GM21717 (cell line): ENCODE data around the gene PLSCR3.

Experiments
- ATAC-seq: cut with Tn5 transposase; IDR thresholded peaks from one replicate; pipeline ENCODE4 v1.9.1; 2021; ENCODE audit warnings: mild to moderate bottlenecking, moderate library complexity; ENCODE audit not compliant: unreplicated experiment

PLSCR3 gene

DNA sequence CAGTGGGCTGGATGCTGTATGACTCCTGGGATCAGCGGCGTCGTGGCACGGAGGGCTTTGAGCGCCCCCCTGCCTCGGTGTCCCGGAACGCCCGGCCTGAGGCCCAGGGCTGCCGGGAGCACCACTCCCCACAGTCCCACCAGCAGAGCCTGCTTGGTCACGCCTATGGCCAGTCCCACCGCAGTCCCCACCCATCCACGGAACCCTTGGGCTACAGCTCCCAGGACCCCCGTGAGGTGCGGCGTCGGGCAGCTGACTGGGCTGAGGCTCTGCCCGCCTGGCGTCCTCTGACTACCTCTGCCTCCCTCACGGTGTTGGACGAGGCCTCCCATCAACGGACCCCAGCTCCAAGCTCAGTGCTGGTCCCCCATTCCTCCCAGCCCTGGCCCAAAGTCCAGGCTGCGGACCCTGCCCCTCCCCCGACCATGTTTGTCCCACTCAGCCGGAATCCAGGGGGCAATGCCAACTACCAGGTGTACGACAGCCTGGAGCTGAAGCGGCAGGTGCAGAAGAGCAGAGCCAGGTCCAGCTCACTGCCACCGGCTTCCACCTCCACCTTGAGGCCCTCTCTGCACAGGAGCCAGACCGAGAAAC, 32.7 kb upstream of the PLSCR3 start:
- no peak for ATAC-seq

DNA sequence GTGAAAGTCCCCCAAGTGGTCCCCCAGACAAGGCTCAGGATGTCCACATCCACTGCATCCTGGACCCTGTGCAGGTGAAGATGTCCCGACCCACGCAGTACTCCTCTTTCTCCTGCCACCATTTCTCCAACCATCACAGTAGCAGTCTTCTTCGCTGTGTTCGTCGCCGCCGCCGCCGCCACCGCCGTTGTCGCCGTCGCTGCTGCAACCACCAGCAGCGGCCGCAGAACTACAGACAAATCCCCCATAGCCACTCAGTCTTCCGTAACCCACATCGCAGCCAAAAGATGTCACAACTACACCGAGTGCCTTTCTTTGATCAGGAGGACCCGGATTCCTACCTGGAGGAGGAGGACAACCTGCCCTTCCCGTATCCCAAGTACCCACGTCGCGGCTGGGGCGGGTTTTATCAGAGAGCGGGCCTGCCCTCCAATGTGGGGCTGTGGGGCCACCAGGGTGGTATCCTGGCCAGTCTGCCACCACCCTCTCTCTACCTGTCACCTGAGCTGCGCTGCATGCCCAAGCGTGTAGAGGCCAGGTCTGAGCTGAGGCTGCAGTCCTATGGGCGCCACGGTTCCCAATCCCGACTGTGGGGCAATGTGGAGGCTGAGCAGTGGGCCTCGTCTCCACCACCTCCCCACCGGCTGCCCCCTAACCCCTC, 32.0 kb upstream of the PLSCR3 start:
- ATAC-seq, result no peak

DNA sequence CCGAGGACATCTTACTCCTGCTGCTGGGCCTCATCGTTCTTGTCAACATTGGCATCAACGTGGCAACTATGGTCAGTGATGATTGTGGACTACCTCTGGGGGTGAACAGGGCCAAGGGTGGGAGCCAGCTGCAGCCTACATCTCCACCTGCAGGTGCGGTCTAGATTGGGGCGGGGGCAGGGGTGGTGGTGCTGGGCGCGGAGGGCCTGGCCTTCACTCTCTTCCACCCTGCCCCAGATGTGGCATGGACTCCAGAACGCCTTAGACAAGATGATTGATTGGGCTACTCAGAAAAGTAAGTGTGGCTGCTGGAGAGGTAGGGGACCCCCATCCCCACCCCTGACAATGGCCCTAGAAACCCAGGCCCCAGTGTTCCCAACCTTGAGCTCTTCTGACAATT, 31.4 kb upstream of the PLSCR3 start:
- ATAC-seq, result no peak

DNA sequence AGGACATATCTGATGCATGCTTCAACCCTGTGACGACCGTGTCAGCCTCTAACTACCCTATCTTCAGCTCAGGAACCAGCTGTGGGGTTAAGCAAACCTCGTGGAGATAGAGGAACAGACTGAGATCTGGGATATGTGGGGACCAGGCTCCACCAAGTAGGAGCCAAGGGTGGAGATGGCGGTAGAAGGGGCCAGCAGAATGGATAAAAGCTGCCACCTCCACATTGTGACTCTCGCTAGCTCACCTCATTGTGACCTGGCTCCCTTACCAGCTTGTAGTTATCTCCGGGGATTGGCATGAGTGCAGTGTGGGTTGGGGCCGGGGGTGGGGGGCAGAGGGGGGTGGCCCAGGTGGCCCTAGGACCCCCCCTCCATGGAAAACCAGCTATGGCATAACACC, 31.0 kb upstream of the PLSCR3 start, which contains the start of gene SPEM2:
SPEM2 (plus strand) TSS at position 301 of the 400 bp plus-strand sequence; CDS start at position 374, 73 bp downstream.
- no peak for ATAC-seq

DNA sequence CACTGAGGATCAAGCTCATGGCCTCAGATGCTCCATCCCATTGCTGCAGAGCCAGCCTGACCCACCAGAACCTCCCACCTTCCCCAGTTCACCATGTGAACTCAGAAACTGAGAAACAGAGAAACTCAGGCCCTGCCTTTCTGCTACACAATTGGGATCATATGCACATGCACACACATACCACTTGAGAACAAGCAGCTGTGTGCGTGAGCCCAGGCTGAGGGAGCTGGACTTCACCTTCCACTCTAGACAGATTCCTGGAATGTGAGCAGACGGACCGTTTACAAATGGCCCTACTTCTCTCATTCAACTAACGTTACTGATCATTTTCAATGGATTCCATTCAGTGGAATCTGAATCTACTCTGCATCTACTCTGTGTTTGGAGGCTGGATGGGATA, 29.4 kb upstream of the PLSCR3 start:
- no peak for ATAC-seq

DNA sequence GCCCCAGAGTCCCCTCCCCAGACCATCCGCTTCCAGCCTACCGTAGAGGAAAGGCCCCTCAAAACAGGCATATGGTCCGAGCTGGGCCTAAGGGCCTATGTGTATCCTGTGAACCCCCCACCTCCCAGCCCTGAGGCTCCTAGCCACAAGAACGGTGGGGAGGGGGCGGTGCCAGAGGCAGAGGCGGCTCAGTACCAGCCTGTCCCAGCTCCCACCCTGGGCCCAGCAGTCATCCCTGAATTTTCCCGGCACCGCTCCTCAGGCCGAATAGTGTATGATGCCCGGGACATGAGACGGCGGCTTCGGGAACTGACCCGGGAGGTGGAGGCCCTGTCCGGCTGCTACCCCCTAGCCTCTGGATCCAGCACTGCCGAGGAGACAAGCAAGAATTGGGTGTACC, 26.9 kb upstream of the PLSCR3 start:
- ATAC-seq, result no peak

DNA sequence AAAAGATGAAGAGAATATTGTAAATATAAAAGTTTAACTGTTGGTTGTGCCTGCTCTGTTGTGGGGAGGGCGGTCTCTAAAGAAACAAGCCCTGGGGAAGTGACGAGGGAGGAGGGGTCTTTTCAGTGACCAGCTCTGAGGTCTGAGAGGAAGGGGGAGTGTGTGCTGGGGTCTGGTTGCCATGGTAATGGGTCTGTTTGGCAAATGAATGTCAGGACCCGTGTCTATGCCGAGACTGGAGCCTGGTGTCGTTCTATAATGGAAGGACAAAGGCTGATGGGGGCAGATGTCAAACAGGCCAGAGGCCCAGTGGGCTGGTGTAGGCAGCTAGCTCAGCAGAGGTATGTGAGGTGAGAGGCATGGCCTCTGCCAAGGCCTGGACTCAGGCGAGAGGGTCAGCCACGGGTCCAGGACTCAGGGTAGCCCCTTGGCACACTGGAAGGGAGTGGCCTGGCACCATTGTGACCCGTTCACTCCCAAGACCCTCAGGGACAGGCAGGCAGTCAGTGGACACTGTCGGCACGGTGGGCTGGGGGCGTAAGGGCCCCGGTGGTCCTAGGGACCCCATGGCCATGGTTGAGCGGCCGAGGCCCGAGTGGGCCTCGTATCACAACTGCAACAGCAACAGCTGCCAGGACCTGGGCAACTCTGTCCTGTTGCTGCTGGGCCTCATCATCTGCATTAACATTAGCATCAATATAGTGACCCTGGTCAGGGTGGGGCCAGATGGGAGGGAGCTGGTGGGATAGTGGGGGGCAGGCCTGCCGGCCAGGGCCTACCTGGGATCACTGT, 25.7 kb upstream of the PLSCR3 start, which contains the start of gene SPEM1:
SPEM1 (plus strand) TSS at position 506 of the 792 bp plus-strand sequence; CDS start at position 567, 61 bp downstream.
- no peak for ATAC-seq

DNA sequence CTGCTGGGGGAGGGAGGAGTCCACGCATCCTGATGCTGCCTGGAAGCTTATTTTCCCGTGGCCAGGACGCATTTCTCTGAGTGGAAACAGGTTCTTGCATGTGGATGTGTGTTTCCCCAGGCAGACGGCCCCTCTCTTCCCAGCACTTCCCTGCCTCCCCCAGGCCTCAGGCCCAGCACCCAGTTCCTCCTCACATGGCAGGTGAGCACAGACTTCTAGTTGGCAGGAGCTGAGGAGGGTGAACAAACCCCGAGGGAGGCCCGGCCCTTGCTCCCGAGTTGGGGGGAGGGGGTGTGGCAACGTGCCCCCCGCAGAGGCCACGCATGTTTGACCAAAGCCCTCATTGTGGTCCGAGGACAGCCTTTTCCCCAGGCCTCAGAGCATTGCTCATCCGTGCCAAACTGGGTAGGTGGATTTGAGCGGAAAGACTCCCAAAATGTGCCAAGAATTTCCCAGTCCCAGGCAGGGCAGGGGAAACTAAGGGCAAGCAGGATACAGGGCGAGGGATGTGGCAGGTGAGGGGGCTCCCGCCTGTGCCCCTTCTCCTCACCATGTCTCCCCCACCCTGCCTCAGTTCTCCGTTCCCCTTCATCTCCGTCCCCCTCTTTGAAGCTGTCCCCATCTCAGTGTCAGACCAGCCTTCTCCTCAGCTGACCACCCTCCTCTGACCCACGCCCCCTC, 24.3 kb upstream of the PLSCR3 start:
- ATAC-seq, result no peak

DNA sequence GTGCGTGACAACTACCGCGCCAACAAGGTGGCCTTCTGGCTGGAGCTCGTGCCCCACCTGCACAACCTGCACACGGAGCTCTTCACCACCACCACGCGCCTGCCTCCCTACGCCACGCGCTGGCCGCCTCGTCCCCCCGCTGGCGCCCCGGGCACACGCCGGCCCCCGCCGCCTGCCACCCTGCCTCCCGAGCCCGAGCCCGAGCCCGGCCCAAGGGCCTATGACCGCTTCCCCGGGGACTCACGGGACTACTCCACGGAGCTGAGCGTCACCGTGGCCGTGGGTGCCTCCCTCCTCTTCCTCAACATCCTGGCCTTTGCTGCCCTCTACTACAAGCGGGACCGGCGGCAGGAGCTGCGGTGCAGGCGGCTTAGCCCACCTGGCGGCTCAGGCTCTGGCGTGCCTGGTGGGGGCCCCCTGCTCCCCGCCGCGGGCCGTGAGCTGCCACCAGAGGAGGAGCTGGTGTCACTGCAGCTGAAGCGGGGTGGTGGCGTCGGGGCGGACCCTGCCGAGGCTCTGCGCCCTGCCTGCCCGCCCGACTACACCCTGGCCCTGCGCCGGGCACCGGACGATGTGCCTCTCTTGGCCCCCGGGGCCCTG, 22.8 kb upstream of the PLSCR3 start:
- ATAC-seq, result no peak

DNA sequence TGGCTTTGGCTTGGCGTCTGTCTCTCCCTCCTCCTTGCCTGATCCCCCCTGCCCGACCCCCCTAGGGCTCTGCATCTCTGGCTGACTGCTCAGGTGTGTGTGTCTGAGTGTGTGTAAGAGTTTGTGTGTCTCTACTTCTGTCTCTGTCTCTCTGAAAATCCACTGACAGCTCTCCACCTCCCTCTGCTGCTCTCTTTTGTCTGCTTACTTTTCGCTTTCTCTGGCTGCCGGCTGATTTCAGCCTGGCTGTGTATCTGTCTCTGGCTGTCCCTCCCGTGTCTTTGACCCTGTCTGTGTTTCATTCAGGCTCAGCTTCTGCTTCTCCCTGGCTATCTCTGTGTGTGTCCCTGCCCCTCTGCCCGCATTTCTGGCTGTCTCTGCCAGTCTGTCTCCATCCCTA, 22.0 kb upstream of the PLSCR3 start:
- ATAC-seq, result no peak

DNA sequence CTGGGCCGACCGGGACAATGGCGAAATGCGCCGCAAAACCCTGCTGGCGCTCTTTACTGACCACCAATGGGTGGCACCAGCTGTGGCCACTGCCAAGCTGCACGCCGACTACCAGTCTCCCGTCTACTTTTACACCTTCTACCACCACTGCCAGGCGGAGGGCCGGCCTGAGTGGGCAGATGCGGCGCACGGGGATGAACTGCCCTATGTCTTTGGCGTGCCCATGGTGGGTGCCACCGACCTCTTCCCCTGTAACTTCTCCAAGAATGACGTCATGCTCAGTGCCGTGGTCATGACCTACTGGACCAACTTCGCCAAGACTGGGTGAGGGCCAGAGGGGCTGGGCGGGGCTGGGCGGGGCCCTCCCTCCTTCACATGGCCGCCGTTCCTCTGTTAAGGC, 21.5 kb upstream of the PLSCR3 start:
- ATAC-seq, result no peak

DNA sequence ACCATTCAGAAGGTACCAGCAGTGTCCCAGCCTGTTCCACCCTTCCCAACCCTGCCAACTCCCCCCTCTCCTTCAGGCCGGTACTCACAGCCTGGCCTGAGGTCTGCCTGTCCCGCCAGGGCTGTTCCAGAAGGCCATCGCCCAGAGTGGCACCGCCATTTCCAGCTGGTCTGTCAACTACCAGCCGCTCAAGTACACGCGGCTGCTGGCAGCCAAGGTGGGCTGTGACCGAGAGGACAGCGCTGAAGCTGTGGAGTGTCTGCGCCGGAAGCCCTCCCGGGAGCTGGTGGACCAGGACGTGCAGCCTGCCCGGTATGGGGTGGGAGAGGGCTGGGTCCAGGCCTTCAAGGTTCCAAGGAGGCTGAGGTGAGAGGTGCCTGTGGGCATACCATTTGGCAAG, 20.5 kb upstream of the PLSCR3 start:
- no peak for ATAC-seq

DNA sequence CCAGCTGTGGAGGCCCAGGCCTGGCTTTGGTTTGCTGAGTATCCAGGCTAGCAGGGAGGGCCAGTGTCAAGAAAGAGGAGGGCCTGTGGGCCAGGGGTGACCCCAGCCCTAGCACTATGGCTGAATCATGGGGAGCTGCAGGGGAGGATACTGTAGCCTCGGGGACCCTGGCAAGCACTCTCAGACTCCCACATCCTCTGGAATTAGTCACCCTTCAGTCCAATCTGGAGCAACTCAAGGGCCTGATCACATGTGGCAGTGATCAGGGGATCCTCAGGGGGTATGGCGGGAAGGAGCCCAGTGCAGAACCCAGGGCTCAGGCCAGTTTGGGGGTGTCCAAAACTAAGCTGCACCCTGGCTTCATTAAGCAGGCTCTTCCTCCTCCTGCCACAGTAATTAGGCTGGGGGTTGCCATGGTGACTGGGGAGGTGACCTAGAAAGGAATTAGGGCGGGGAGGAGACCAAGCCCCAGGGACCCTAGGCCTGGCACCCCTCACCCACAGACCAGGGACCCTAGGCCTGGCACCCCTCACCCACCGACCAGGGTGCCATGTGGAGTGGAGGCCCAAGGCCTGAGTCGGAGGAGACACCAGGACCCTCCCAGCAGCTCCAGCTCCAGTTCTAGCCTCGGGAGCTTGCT, 19.1 kb upstream of the PLSCR3 start:
- no peak for ATAC-seq

DNA sequence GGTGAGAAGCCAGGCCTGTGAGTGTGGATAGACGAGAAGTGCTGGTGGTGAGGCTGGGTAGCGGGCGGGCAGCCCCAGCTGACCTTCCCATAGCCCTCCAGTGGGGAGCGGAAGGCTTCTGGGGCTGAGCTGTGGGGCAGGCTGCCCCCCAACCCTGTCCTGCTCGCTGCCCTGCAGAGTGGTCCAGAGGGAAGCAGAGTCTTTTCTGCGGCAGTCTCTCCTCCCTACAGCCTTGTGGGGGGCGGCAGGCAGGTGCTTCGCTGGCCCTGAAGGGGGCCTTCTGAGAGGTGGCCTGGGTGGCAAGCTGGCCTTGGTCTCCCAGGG, 17.1 kb upstream of the PLSCR3 start:
- ATAC-seq, result no peak

DNA sequence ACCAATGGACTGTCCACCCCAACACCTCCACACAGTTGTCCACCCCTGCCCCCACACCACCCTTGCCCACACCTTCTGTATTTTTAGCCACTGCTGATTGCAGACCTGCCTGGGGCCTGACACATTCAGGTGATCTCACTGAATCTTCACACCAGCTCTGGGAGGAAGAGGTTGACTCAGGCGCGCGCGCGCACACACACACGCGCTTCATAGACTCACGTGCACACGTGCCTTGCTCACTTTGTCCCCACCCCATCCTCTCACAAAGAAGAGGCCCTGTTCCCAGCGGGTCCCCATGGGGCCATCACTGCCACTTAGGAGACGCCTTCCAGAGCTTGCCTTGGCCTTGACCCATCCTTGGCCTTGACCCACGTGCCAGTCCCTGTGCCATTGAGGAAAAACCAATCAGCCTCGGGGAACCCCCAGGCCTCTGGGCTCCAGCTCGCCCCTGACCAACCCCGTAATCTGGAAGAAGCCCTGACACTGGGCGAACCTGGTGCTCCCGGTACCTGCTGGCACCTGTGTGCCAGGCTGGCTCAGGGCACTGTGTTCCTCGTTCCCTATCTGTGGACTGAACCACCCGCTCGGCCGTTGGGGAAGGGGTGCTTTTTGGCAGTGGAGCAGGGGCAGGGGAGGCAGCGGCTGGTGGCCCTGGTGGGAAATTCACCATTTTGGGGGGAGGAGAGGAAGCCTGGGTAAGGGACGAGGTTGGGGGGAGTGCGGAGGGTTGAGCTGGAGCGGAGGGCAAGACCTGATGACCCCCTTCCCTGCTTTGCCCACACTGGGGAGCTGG, 16.5 kb upstream of the PLSCR3 start:
- ATAC-seq, result no peak

DNA sequence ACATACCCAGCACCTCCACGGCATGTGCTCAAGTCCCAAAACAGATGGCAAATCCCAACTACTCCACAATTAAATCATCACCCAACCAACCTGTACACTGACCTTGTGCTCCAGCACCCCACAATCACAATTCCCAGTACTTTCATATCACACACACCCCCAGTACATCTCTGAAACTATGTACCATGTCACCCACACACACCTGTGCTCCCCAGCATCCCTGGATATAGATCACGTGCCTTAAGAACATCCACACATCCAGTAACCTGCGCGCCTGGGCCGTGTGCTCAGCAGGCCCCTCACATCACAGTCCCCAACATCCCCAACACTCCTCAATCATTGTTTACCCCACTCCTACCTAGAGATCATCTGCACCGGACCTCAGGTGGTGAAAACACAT, 15.4 kb upstream of the PLSCR3 start:
- no peak for ATAC-seq

DNA sequence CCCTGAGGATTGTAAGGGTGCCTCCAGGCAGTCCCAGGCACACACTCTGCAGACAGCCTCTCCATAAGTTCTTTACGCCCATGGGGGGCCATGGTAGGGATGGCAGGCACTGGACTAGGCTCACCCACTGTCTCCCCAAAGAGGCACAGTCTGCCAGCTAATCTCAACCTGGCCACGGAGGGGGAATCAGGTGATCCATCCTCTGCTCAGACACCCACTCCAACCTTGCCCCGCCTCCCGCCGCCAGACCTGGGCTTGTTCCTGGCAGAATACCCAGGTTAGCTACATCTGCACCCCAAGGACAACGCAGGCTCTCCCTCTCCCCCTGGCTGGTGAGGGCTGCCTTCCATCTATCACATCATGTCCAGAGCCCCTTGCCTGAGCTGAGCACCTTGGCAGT, 14.5 kb upstream of the PLSCR3 start:
- ATAC-seq, result no peak

DNA sequence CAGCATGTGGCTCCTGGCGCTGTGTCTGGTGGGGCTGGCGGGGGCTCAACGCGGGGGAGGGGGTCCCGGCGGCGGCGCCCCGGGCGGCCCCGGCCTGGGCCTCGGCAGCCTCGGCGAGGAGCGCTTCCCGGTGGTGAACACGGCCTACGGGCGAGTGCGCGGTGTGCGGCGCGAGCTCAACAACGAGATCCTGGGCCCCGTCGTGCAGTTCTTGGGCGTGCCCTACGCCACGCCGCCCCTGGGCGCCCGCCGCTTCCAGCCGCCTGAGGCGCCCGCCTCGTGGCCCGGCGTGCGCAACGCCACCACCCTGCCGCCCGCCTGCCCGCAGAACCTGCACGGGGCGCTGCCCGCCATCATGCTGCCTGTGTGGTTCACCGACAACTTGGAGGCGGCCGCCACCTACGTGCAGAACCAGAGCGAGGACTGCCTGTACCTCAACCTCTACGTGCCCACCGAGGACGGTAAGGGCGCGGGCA, 14.0 kb upstream of the PLSCR3 start:
- no peak for ATAC-seq

DNA sequence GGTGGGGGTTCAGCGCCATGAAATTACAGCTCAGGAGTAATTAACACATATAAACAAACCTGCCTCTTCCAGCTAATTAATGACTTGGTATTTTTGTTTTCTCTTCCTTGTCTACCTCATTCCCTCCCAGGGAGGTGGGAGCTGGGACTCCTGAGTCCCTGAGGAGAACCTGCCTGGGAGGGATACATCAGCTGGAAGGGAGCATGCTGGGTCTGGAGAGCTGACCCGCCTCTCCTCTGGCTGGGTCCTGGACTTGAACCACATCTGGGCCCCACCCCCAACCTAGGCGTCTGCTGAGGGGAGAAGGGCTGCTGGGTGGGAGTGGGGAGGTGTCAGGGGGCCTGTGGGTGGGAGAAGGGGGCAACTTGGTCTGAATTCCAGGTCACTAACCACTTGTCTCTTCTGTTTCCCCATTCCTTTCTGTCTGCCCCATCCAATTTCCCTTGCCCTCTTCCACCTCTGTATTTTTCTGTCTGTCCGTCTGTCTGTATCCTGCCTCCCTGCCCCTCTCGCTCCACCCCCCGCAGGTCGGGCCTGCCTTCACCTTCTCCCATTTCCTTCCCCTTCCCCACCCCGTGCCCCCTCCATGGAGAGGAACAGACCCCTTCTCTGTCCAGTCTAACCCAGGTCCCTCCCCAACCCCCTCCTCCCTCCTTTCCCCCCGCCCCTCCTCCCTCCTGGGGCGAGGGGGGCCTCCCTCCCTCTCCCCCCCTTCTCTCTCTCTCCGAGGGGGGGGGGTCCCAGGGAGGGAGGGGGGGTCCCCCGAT, 13.3 kb upstream of the PLSCR3 start, which contains the start of gene NLGN2:
NLGN2 (plus strand) TSS at position 361 of the 767 bp plus-strand sequence. CDS start 411 bp downstream, outside the sequence.
- no peak for ATAC-seq
